ENCODE data around the gene SRCAP. TPM values are rescaled to one million over a fixed set of nuclear protein-coding genes. Genes with fewer than 3 reads are reported as not detected.
A peak's percentile ranks its signal among the peaks of the same experiment; 100 is the strongest.

SRCAP gene
- total and polyA plus RNA-seq, 8 donors: 7.5 to 39.6 (median 27.4) TPM

DNA sequence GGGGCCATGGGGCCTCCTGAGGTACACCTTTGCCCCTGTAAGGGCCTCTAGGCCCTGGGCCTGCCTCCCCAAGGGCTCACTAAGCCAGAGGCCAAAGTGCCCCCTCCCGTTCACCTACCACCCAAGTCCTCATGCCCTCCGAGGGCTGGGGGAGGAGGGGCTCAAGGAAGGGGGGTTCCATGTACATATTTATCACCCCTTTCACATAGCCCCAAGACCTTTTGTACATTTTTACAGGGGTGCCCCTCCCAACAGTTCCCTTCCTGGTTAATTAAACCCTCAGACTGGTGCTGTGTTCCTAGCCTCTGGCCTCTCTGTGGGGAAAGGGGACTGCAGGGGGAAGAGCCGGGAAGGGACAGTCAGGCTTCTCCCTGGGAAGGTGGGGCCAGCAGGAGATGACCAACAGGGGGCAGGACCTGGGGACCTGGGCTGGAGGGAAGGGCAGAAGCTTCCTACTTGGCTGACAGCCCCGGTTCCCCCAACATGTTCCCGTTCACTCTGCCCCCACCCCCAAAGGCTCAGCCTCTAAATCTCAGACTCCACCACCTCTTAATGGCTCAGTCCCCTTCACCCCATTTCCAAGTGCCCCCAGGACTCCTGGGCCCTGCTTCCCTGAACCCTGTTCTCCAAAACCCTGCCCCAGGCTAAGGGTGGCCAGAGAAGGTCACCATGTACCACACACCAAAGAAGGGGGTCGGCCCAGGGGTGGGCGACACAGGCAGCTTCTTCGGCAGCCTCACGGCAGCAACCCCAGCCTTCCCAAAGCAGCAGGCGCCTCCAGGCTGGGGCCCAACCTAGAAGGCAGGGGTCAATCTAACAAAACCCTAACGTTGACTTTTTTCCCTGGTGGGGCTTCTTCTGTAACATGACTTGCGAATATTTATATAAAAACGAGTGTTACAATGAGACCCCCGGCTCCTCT lies 28.8 kb upstream of the SRCAP start:
- peak in 1 of 4 donors; percentile 14 for ATAC-seq
- 86 to 87% methylated on average over 14 of the region's 14 CpGs for WGBS, 2 donors

GRCh38 chr16:30675143-30675542 lies 23.8 kb upstream of the SRCAP start:
- no peak for FAIRE-seq
- TF ChIP-seq, protein P1, sequence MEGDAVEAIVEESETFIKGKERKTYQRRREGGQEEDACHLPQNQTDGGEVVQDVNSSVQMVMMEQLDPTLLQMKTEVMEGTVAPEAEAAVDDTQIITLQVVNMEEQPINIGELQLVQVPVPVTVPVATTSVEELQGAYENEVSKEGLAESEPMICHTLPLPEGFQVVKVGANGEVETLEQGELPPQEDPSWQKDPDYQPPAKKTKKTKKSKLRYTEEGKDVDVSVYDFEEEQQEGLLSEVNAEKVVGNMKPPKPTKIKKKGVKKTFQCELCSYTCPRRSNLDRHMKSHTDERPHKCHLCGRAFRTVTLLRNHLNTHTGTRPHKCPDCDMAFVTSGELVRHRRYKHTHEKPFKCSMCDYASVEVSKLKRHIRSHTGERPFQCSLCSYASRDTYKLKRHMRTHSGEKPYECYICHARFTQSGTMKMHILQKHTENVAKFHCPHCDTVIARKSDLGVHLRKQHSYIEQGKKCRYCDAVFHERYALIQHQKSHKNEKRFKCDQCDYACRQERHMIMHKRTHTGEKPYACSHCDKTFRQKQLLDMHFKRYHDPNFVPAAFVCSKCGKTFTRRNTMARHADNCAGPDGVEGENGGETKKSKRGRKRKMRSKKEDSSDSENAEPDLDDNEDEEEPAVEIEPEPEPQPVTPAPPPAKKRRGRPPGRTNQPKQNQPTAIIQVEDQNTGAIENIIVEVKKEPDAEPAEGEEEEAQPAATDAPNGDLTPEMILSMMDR (IDR thresholded peaks at IDR 0.05): no peak
- Histone ChIP-seq H3K4me3 (no peak overlapping the region), H3K27me3 (no peaks in the 10 kb centered on the region), H3K9me3 (no peaks in the 10 kb centered on the region), H3K27ac (no peak overlapping the region), H3K36me3 (peaks cover 0 to 2% (median 0%) of the 10 kb centered on the region in 3 donors), H3K4me1 (no peaks in the 10 kb centered on the region)
- intact Hi-C loops (cut with DNase I): no loop called here
- no peak for ATAC-seq
- 79 to 83% methylated on average over 10 of the region's 10 CpGs for WGBS, 2 donors
- DNase-seq: no peak

More for the DNA sequence above, 28.8 kb upstream of the SRCAP start:
- Histone ChIP-seq H3K9me3 (no peaks in the 10 kb centered on the region), H3K4me3 (no peak overlapping the region), H3K4me1 (no peaks in the 10 kb centered on the region), H3K27ac (no peak overlapping the region), H3K27me3 (no peaks in the 10 kb centered on the region), H3K36me3 (peaks cover 2 to 51% (median 43%) of the 10 kb centered on the region in 3 donors)
- DNase-seq (peak in 1 of 6 donors; percentile 22), FAIRE-seq (no peak)
- TF ChIP-seq, protein P1 (IDR thresholded peaks at IDR 0.05): no peak
- intact Hi-C loops (cut with DNase I): loop anchor here in 1 of 3 donors (10.0 kb wide), 1 partner anchor 245 kb away; no protein-coding TSS in a partner anchor

DNA sequence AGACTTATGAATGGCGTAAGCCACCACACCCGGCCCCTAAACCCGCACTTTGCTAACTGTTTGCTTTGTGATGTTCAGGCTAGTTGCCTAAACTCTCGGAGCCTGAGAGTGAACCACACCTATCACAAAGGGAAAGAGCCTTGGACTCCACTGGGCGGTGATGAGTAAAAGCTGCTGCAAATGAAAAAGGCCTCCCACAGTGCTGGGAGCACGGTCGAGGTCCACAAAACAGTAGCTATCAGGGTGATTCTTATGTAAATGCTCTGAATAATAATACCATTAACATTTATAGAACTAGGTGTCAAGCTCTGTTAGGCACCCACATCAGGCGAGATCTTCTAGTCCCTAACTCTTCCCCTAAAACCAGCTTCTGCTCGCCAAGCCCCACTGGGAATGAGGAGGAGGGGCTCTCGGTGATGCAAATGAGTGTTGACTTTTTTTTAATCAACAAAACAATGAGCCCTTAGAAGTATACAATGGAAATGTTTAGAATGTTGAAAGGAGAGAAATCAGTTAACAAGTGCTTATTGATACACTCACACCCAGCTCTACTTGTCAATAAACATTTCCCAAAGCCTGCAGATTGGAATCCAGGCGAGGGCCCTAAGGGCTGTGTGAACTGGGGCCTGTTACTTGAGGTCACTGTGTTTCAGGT lies 20.9 kb upstream of the SRCAP start:
- H3K4me3 ChIP-seq: no peak overlapping the region
- no peaks in the 10 kb centered on the region for H3K36me3 ChIP-seq
- no peak overlapping the region for H3K27ac ChIP-seq
- H3K27me3 ChIP-seq: no peaks in the 10 kb centered on the region
- no peak for ATAC-seq
- intact Hi-C loops (cut with DNase I): no loop called here
- no peak for FAIRE-seq
- DNase-seq: no peak
- H3K4me1 ChIP-seq: no peaks in the 10 kb centered on the region
- H3K9me3 ChIP-seq: no peaks in the 10 kb centered on the region
- 72 to 77% methylated on average over 11 of the region's 11 CpGs for WGBS, 2 donors
- TF ChIP-seq, protein P1 (IDR thresholded peaks at IDR 0.05): no peak

- TF ChIP-seq, protein P1 (IDR thresholded peaks at IDR 0.05): no peak
- Histone ChIP-seq H3K9me3 (no peaks in the 10 kb centered on the region), H3K4me3 (no peak overlapping the region), H3K36me3 (no peaks in the 10 kb centered on the region), H3K27me3 (no peaks in the 10 kb centered on the region), H3K4me1 (no peaks in the 10 kb centered on the region), H3K27ac (no peak overlapping the region)
- ATAC-seq (no peak), DNase-seq (no peak), FAIRE-seq (no peak)
- 70% methylated on average over 3 of the region's 3 CpGs for WGBS, 2 donors
- intact Hi-C loops (cut with DNase I): no loop called here
Measured at GRCh38 chr16:30678586-30678970, 20.4 kb upstream of the SRCAP start.

Data from pancreas (tissue), 10 donors.